ENCODE results near the gene MYOCD.

The MYOCD gene

GRCh38 chr17:12644623-12645022 lies 21.1 kb upstream of the MYOCD start:
- DNase-seq = no peak

- DNase-seq = no peak
Observed at GRCh38 chr17:12646761-12647422, 18.8 kb upstream of the MYOCD start.

- DNase-seq = no peak
Observed at GRCh38 chr17:12648498-12648897, 17.2 kb upstream of the MYOCD start.

- no peak for DNase-seq
Observed at GRCh38 chr17:12655936-12656335, 9.8 kb upstream of the MYOCD start.

DNA sequence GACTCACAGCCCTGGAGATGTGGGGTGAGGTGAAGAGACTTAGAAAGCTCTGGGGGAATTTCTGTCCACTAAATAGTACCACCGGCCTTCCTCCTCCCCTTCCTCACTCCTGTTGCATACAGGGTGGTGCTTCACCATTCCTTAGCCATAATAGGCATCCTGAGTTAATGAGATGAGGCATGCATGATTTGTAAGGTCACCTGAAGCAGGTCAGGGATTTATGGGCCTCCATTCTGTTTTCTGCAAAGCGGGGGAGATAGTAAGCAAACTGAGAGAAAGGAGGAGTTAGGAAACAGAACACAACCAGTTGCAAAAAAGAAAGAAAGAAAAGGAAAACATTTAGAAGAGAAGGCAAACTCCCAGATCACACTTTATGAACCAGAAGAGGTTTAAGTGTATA lies 9.3 kb upstream of the MYOCD start:
- no peak for DNase-seq

DNA sequence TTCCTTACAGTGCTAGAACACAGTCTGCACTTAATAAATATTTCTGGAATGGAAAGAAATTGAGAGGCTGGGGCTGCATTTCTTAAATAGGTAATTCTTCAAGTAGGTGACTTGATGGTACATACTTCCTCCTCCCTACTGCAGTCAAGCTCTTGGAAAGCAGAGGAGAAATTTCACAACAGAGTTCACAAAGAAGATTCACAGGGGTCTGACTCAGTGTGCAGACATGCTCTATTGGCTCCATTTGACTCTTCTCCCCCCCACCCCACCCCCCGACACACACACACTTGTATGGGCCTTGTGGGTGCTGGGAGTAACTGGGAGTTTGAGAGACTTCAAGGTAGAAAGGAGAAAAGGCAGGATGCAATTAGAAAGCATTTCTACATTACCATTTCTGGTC lies 6.2 kb upstream of the MYOCD start:
- DNase-seq = no peak

GRCh38 chr17:12664252-12664651 lies 1.4 kb upstream of the MYOCD start:
- no peak for DNase-seq

DNA sequence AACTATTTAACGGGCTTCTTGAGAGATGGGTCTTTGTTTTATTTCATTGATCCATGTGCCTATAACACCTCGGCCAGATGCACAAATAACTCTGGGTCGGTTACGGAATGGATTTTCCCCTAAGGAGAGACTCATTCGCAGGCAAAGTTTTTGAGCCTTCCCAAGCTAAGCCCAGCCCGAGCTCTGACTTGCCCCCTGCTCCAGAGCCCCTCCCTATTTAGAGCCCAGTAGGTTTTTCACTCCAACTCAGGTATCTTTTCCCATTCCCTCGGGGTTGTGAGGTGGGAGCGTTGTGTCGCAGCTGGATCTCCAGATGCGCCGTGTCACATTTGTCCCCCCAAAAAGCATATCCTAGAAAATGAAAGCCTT lies 812 bp upstream of the MYOCD start:
- no peak for DNase-seq

- DNase-seq = no peak
Observed at GRCh38 chr17:12666718-12667117, 1.0 kb downstream of the MYOCD start.

DNA sequence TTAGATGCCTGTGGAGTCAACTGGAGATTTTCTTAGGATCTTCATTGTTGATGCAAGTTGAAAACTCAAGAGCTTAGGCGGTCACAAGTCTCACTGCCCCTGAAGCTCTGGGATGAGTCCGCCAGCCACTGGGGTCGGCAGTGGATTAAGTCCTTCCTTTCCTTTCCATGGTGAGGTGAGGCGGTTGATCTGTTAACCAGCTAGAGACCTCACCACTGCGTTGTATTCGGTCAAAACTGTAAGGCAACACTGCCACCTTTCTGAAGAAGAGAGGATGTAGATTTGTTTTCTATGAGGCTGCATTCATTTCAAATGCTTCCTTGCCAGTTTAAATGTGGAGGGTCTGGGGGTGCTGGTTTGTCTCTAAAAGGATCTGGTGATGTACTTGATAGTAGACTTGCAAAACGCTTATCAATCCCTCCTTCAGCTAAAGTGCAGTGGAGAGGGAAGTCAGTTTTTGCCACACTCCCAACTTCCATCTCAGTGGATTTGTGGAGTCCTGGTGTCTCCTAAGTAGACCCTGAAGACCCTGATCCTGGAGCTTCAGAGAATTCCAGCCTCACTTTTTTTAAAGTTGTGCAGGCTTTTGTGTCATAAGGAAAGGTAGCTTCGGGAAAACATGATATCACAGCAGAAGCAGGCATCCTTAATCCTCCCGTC lies 1.7 kb downstream of the MYOCD start:
- no peak for DNase-seq

- DNase-seq = no peak
Observed at GRCh38 chr17:12671906-12672305, 6.2 kb downstream of the MYOCD start.

DNA sequence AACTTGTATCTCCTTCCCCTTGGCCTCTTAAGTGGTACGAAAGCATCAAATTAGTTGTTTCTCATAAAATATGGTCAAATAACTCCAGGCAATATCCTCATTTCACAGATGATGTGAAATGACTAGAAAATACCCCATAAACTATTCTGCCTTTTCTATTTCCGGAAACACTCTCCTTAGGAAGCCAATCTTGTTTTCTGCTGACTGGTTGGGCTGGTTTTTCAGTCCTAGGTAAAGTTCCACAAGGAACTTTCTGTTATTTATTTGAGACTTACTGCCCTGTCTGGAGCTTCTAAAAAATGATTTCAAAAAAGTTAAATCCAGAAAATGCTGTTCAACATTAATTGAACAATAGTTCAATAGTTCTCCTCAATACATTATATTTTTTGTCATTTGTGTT lies 7.3 kb downstream of the MYOCD start:
- DNase-seq = no peak

DNA sequence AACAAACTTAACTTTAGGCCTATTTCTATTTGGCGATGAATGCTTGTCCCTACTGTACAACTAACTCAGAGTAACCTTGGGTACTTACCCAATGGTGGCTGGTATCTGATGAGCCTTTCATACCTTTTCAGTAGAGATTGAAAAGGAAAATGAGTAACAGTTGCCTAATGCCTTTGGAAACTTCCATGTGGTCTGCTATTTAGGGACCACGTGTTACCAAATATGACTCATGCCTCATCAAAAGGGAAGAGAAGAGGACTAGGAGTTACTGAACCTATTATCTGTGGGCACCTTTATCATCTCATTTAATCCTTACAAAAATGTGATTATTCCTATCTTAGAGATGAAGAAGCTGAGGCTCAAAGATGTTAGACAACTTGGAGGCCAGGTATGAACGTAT lies 8.1 kb downstream of the MYOCD start:
- DNase-seq = no peak

DNA sequence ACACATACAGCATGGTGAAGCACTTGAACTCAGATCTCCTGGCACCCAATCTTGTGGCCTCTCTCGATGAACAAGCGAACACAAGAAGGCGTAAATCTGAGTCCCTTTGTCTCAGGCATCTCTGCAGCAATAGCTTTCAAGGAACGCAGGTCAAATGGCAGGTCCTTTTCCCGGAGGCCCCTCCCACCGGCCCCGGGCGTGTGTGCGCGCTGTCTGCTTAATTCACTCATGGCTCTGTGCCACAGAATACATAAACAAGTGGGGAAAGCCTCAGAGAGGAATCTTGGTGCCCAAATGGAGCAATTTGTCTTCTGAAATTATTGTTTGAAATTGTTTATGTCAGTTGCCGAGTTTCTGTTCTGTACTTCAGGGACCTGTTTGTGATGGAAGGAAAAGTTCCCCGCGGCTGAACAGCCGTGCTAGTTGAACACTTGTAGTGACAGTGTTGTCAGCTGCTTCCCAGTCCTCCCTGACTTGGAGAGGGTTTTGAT lies 14.8 kb downstream of the MYOCD start:
- no peak for DNase-seq

DNA sequence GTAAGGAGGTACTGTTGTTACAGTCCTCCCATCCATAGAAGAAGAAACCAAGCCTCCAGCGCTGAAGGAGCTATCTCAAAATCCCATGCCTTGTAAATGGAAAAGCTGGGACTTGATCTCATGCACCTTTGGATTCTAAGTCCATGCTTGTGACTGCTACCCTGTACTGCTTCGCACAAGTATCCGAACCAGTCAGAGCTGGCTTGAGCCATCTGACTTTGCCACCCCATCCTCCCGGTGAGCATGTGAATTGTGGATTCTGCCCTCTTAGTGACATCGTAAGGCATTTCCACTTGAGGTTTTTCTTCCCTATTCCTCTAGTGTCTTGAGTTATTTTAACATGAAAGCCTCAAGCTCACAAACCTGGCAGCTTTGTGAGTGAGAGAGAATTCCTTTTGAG lies 15.3 kb downstream of the MYOCD start:
- no peak for DNase-seq

DNA sequence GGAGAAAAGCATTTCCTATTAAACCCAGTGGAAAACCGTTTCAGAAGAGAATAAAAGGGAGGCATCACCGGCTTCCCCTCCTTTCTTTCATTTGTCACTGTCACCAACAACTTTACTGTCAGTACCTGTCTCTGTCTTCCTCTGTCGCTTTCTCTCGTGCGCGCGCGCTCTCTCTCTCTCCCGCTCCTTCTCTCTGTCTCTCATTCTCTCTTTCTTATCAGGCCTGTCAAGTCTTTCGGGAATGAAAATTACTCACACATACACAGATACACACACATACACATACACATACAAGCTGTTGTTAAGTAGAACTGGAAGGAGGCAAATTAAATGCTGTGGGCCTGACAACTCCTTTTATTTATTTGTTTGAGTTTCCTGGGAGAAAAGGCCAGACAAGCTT lies 17.6 kb downstream of the MYOCD start:
- no peak for DNase-seq

DNA sequence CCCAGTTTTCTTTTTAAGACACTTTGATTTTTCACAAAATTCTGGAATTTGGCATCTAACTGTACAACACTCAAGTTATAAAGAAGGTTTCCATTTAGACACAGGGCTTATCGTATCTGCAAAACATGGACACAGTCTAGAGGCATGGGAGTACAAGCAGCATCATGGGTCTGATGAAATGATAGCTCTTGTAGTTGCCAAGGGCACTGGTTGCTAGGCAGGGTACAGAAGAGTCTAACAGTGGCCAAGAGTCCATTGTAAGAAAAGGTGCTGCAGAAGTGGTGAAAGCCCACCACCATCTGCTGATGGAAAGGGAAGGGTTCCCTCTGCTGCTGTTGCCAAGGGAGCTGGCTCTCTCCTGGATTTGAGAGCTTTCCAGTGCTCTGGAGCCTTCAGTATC lies 20.8 kb downstream of the MYOCD start:
- DNase-seq = no peak

DNA sequence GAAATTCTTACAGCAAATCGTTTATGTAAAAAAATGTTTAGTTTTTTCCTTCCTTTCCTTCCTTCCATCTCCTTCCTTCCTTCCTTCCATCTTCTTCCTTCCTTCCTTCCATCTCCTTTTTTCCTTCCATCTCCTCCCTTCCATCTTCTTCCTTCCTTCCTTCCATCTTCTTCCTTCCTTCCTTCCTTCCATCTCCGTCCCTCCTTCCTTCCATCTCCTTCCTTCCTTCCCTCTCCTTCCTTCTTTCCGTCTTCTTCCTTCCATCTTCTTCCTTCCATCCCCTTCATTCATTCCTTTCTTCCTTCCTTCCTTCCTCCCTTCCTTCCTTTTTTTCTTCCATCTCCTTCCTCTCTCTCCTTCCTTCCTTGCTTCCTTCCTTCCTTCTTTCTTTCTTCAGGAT lies 22.7 kb downstream of the MYOCD start:
- no peak for DNase-seq

GRCh38 chr17:12691173-12691572 lies 25.5 kb downstream of the MYOCD start:
- DNase-seq = no peak

DNA sequence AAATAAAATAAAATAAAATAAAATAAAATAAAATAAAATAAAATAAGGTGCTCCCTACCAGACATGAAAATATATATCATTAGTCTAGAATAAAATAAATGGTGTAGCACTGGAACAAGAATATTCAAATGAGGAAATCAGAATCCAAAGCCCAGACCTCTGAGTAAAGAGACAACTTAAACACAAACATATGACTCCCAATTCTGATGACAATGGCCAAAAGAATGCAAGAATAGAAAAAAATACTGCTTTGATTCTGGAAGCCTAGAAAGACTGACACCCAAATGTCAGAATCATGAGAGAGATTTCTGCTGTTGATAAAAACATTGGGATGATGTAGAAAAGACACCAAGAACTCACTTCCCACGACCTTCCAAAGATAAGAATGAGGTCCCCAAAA lies 27.9 kb downstream of the MYOCD start:
- no peak for DNase-seq

- DNase-seq = no peak
Observed at GRCh38 chr17:12706070-12706469, 40.4 kb downstream of the MYOCD start.

DNA sequence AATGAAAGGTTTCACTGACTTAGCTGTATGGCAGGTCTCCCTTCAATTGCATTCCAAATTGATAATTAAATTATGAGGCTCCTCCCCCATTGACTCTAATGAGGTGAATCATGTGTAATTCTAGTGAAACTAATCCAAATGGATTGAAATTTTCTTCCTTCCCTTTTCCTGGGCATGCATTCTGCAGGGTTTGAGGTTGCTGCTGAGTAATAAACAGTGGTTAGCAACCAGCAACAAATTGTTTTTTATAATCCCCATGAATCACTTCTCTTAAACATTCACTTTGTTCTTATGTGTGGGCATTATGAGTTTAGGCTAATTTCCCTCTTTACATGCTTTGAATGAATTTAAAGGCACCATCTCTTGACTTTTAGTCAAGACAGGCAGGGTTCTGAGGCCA lies 43.4 kb downstream of the MYOCD start:
- DNase-seq = no peak

DNA sequence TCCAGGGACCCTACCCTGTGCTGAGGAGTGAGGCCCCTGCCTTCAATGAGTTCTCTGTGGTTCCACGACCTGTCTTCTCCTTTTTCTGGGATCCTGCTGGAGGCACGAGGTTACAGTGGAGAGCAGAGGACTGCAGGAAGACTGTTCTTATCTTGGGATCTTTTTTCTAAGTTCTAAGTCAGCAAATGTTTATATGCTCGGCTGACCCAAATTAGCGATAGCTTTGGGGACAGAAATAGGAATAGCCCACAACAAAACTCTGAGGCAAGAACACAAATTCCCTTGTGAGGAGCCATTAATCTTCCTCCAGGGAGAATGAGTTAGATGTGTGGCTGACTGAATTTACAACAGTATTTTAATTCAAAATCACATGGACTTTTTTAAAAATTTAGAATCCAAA lies 46.7 kb downstream of the MYOCD start:
- DNase-seq = no peak

DNA sequence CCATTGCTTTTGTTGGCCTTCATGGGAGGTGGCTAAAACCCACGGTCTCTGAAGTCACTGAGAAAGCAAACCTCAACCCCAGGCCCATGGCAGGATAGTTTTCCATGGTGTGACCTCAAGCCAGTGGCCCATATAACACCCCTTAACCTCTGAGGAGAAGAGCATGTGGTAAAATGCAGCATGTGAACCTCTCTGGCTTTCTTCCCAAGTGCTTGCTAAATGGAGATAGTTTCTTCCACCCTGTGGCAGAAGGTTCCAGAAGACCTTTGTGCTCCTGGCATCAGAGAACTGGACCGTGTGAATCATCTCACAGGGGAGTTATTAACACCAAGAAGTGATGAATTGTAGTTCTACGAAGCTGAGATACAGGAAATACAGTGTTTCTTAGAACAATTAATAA lies 47.3 kb downstream of the MYOCD start:
- DNase-seq = no peak

DNA sequence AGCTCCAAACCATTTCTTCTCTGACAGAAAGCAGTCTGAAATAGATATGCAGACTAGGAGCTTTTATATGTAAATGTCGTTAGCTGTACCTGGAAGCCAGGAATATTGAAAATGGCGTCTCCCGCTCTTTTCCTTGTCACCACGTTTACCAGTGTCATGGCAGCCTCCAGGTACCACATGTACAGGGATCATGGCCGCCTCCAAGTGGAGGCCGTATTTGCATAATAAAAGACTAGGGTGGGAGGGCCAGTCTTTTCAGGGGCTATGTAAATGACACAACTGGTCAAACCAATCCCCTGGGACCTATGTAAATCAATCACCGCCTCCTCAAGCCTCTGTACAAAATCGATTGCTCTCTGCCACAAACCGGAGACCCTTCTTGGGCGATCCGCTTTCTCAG lies 54.3 kb downstream of the MYOCD start:
- no peak for DNase-seq

All from NCI-H510A treated with DMSO at 0.1 percent for 48 hours (cell line).